Measurements from ENCODE around the gene AVL9. TPM values are rescaled to one million over a fixed set of nuclear protein-coding genes. Genes with fewer than 3 reads are reported as not detected.

AVL9 gene
- total and polyA plus RNA-seq, 9 of the 15 experiments (the other 6 are each of a cell fraction or from before 2014, with no cell fraction given): 6.4 to 66.2 (median 30.1) TPM

DNA sequence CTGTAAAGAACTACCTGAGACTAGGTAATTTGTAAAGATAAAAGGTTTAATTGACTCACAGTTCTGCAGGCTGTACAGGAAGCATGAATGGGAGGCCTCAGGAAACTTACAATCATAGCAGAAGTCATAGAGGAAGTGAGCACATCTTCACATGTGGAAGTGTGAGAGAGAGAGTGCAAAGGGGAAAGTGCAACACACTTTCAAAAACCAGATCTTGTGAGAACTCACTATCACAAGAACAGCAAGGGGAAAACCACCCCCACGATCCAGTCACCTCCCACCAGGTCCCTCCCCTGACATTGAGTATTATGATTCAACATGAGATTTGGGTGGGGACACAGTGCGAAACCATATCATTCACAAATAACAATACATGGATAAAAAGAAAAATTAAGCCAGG is 24.5 kb downstream of the AVL9 start:
- BruUV-seq (replicated peaks): no TSS peak
- H3K4me2 ChIP-seq (ENCODE audit: insufficient read depth, low read length): no peak overlapping the region
- H4K20me1 ChIP-seq (replicated peaks; ENCODE audit: control insufficient read depth, insufficient read depth, low read length): no peaks in the 10 kb centered on the region
- no peak for DNase-seq (ENCODE audit: extremely low read depth in 1 of 4, low spot score in 3 of 4)
- ChIA-PET CTCF (ENCODE audit: low intra/inter-chr PET ratio) (no interaction called here), POLR2A (interaction anchor here (0.8 kb wide), 1 partner anchor 12 kb away, joined by 3 read pairs; no protein-coding TSS in a partner anchor)
- H3K9me1 ChIP-seq (ENCODE audit: control insufficient read depth, insufficient read depth, low read length): no peaks in the 10 kb centered on the region
- H3K4me1 ChIP-seq (replicated peaks in 1 of 2; ENCODE audit: control insufficient read depth in 2 of 2, insufficient read depth in 2 of 2, low read length in 2 of 2): no peaks in the 10 kb centered on the region
- WGBS (ENCODE audit: insufficient coverage, low coverage, missing lambda C conversion rate): 45% methylated on average over 2 of the region's 2 CpGs
- no peak overlapping the region for H3K9ac ChIP-seq (ENCODE audit: insufficient read depth in 1 of 2, low read depth in 2 of 2, low read length in 2 of 2)
- intact Hi-C loops (cut with micrococcal nuclease) (no loop called here), in situ Hi-C loops (cut with MboI) (no loop called here)
- no peak for FAIRE-seq
- TF ChIP-seq ZNF175 (CRISPR knock-in tag; IDR thresholded peaks at IDR 0.05; ENCODE audit: low read depth) (no peak), EGR1 (conservative IDR thresholded peaks at IDR 0.05) (0 out of 2 replicates have a peak, but pooled peaks have one; percentile 11), HEY1 (CRISPR knock-in tag; IDR thresholded peaks at IDR 0.05; ENCODE audit: borderline replicate concordance) (no peak)
- H3K27me3 ChIP-seq (ENCODE audit: control insufficient read depth in 2 of 2, insufficient read depth in 2 of 2, low read length in 2 of 2): no peaks in the 10 kb centered on the region
- ATAC-seq: no peak
- H3K79me2 ChIP-seq (ENCODE audit: control insufficient read depth, insufficient read depth, low read length): peaks cover 62% of the 10 kb centered on the region
- peaks cover 9% of the 10 kb centered on the region; the same call in 1 of the 3 replicates for H3K36me3 ChIP-seq (ENCODE audit: control insufficient read depth, insufficient read depth, low read length)
- H2AFZ ChIP-seq (ENCODE audit: low read depth, low read length): no peak overlapping the region
- peaks cover 15% of the 10 kb centered on the region for H3K9me3 ChIP-seq (replicated peaks; ENCODE audit: control insufficient read depth, insufficient read depth, low read depth, low read length)
- H3K4me3 ChIP-seq: no peak overlapping the region
- no peak overlapping the region for H3K27ac ChIP-seq (ENCODE audit: extremely low read depth, low read depth, low read length)

GRCh38 chr7:32522746-32523530 is 27.6 kb downstream of the AVL9 start:
- ATAC-seq: no peak
- no peak for FAIRE-seq
- Histone ChIP-seq H3K4me3 (no peak overlapping the region), H3K9me3 (replicated peaks; ENCODE audit: control insufficient read depth, insufficient read depth, low read depth, low read length) (peaks cover 15% of the 10 kb centered on the region), H3K27me3 (ENCODE audit: control insufficient read depth in 2 of 2, insufficient read depth in 2 of 2, low read length in 2 of 2) (no peaks in the 10 kb centered on the region), H4K20me1 (replicated peaks; ENCODE audit: control insufficient read depth, insufficient read depth, low read length) (no peaks in the 10 kb centered on the region), H3K79me2 (ENCODE audit: control insufficient read depth, insufficient read depth, low read length) (peaks cover 38% of the 10 kb centered on the region), H3K27ac (ENCODE audit: extremely low read depth, low read depth, low read length) (no peak overlapping the region), H3K4me1 (replicated peaks in 1 of 2; ENCODE audit: control insufficient read depth in 2 of 2, insufficient read depth in 2 of 2, low read length in 2 of 2) (no peaks in the 10 kb centered on the region), H3K4me2 (ENCODE audit: insufficient read depth, low read length) (no peak overlapping the region), H3K36me3 (ENCODE audit: control insufficient read depth, insufficient read depth, low read length) (peaks cover 8% of the 10 kb centered on the region; the same call in 1 of the 3 replicates), H3K9ac (ENCODE audit: insufficient read depth in 1 of 2, low read depth in 2 of 2, low read length in 2 of 2) (no peak overlapping the region), H2AFZ (ENCODE audit: low read depth, low read length) (no peak overlapping the region), H3K9me1 (ENCODE audit: control insufficient read depth, insufficient read depth, low read length) (no peaks in the 10 kb centered on the region)
- BruUV-seq (replicated peaks): no TSS peak
- DNase-seq (ENCODE audit: extremely low read depth in 1 of 4, low spot score in 3 of 4): no peak
- ChIA-PET CTCF (ENCODE audit: low intra/inter-chr PET ratio) (no interaction called here), POLR2A (no interaction called here)
- WGBS (ENCODE audit: insufficient coverage, low coverage, missing lambda C conversion rate): 81% methylated on average over 6 of the region's 6 CpGs
- peak; percentile 75 for TF ChIP-seq ZFP36 (IDR thresholded peaks at IDR 0.05; ENCODE audit: low read depth, low read length, partially characterized antibody)
- no peak for TF ChIP-seq MYC (IDR thresholded peaks at IDR 0.05; ENCODE audit: low read depth, low read length)
- TF ChIP-seq MYC (CRISPR knock-in tag; IDR thresholded peaks at IDR 0.05; ENCODE audit: borderline replicate concordance, low read depth): no peak
- peak; percentile 94 for TF ChIP-seq ZBTB33 (CRISPR knock-in tag; IDR thresholded peaks at IDR 0.05)
- intact Hi-C loops (cut with micrococcal nuclease) (no loop called here), in situ Hi-C loops (cut with MboI) (no loop called here)

Measured in K562 (cell line).